ENCODE results near the gene SERPINB4. TPM values are rescaled to one million over a fixed set of nuclear protein-coding genes. Genes with fewer than 3 reads are reported as not detected.

Gene SERPINB4
- total RNA-seq, 5 donors from 2014 or later (not counting 1 experiment from before 2014, with no cell fraction given) = not detected

Other genes starting within 250 kb of the SERPINB4 start
- gene VPS4B, start 221.8 kb downstream of the SERPINB4 start, total RNA-seq = 10 to 100 TPM; 64.2 to 88.7 (median 77.6) TPM
- gene SERPINB5, start 167.3 kb downstream of the SERPINB4 start, total RNA-seq = not detected
- not detected for gene SERPINB12, start 101.9 kb downstream of the SERPINB4 start, total RNA-seq
- not detected for gene SERPINB13, start 56.9 kb downstream of the SERPINB4 start, total RNA-seq
- not detected for gene SERPINB3, start 17.6 kb upstream of the SERPINB4 start, total RNA-seq
- not detected for gene SERPINB11, start 58.7 kb upstream of the SERPINB4 start, total RNA-seq
- not detected for gene SERPINB7, start 131.2 kb upstream of the SERPINB4 start, total RNA-seq
- gene SERPINB2, start 243.4 kb upstream of the SERPINB4 start, total RNA-seq = not detected

Data from T-cell (primary cell).